SKM-1 (cell line): Measurements from ENCODE around the gene ANKRD63.
A peak's percentile ranks its signal among the peaks of the same experiment; 100 is the strongest.

ENCODE experiments used
- DNase-seq: peaks from one replicate; lab custom pipeline; 2025; ENCODE audit not compliant: unreplicated experiment; lab: John Stamatoyannopoulos, UW

Gene ANKRD63

GRCh38 chr15:40245666-40246450, 37.0 kb downstream of the ANKRD63 start:
- no peak for DNase-seq

DNA sequence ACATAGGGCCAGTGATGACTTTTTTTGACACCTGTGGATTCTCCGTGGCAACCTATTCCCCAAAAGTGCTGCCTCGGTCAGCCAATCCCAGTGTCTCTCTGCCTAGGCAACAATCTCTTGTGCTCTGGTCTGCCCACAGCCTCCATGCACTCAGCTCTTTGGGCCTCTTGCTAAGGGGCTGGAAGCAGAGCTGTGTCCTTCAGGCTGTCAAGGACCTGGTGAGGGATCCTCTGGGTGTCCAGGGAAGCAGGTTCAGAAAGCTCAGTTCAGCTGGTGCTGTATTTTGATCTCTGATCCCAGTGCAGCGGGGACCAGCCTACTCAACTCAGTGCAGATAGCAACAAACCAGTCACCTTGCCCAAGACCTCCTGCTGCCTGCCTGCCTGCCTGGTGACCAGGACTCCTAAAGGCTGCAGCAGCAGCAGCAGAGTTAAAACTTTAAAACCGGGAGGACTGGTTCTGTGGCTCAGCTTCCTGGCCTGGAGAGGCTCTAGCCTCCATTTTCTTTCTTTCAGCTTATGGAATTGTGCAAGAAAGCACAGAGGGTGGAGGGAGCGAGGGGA, 37.8 kb downstream of the ANKRD63 start:
- no peak for DNase-seq

GRCh38 chr15:40243126-40243810, 39.6 kb downstream of the ANKRD63 start:
- no peak for DNase-seq

- DNase-seq, result no peak
Observed at GRCh38 chr15:40242601-40243000, 40.3 kb downstream of the ANKRD63 start.

DNA sequence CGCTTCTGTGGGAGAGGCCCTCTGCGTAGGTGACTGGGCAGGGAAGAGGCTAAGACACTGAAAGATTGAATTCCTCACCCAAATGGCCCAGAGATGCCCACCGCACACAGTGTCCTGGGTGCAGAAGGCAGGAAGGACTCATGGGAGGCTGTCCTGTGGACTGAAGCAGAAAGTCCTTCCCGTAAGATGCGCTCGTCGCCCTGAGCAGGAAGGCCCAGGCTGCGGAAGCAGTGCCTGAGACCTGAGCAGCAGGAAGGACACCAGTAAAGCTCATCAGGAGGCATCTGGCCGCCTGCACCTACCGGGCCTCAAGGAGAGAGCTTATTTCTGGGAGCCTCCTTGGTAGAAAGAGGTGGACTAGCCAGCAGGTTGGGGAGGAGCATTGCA, 40.7 kb downstream of the ANKRD63 start:
- no peak for DNase-seq

- DNase-seq, result no peak
Observed at GRCh38 chr15:40241269-40242212, 41.3 kb downstream of the ANKRD63 start.

DNA sequence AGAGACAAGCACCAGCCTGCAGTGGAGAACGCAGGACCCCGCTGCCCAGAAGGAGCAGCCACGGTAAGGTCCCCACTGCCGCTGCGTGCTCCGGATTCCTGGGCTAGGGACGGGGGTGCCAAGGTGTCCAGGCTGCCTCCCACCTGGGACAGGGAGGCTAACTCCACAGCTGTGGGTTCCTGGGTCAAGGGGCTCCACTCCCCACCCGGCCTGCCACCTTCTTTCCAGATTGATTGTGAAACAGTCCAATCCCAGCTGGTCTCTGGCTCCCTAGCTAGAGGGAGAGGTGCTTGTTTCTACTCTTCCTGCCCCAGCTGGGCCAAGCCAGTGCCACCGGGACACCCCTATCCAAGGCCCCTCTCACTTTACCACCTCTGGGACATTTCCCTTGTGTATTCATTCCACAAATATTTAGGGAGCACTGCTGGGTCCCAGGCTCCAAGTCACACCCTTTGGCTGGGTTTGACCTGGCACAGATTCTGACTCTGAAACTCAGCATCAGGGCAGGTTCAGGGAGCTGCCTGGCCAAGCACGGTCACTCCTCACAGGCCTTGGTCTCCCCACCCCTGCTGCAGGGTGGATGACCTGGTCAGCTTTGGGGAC, 42.1 kb downstream of the ANKRD63 start:
- DNase-seq, result no peak

GRCh38 chr15:40239693-40240618, 42.9 kb downstream of the ANKRD63 start:
- no peak for DNase-seq

GRCh38 chr15:40239404-40239692, 43.5 kb downstream of the ANKRD63 start:
- DNase-seq, result no peak

DNA sequence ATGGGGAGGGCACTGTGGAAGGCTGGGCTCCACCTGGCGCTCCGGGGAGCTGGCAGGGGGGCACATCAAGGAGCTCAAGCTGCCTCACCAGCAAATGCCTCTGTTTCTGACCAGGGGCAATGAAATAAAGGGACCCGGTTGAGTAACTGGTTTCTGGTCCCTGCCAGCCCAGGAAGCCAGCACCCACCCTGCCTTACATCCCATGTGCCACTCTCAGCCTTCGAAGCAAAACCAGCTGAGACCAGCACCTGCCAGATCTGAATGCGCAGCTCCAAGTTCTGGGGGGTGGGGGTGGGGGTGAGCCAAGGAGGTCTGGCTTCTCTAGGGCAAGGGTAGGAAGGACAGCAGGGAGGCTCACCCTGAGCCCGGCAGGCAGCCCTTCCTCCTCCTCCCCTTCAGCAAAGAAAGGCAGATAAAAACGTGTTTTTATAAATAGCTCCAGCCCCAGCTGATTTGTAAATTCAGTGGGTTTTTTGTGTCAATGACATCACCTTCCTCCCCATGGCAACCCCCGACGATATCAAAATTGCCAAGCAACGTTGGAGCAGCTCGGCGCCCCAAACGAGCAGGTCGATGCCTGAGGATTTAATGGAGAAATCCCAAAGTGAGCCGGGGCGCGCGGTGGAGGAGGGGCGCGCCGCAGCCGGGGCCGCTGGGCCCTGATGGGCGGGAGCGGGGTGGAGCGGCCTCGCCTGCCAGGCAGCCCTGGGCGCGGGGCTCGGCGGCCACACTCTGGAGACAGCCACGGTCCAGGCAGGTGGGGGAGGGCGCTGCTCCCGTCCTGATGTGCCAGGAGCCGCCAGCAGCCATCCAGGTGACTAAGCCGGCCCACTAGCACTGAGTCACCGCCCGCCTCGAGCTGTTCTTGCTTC, 44.1 kb downstream of the ANKRD63 start, which contains the start of gene PAK6:
Gene PAK6 (plus strand): TSS at position 532 of the 872 bp plus-strand sequence. CDS start 25,723 bp downstream, outside the sequence.
- DNase-seq, result no peak

DNA sequence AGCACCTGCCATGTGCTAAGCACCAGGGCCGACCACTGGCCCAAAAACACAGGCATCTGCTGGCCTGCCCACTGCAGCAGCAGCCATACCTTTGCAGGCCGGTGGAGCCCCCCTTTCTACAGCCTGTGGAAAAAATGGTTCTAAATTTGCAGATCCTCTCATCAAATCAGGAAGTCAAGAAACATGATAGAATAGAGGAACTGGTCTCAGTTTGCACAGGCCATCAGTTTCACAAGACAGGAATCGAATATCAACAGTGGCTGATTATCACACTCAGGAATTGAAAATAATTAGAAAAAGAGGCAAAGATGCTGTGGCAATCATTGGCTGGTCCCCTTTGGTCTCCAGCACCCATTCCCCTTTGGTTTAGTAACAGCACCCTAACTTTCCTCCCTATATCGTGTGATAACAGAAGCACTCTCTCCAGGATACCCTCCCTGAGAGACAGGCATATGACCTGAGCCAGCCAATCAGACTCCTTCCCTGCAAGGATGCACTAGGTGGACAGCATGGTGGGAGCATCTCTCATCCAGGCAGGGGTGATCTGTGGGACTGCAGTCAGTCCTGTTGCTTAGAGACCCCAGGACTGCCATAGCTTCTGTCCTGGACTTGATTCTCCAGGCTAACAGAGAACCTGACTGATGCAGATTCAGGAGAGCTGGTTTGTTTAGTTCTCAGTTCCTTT, 47.5 kb downstream of the ANKRD63 start:
- peak; percentile 65 for DNase-seq

DNA sequence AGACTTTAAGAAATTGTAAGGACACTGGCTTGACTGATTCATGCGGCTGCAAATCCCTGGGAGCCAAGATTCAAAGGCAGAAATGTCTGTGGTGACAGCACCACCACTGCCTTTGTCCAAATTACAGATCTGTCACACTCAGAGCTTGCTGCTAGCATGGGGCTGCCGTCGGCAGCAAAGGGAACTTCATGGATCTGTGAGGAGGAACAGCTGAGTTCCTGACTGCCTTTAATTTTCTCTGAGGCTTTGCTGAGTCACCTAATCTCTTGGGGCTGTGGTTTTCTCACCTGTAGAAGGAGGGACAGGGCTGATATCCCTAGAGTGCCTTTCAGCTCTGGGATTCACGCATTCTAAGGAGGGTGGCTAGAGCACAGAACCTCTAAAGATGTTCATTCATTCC, 48.1 kb downstream of the ANKRD63 start:
- DNase-seq, result no peak

- DNase-seq, result no peak
Observed at GRCh38 chr15:40233727-40234577, 48.9 kb downstream of the ANKRD63 start.

DNA sequence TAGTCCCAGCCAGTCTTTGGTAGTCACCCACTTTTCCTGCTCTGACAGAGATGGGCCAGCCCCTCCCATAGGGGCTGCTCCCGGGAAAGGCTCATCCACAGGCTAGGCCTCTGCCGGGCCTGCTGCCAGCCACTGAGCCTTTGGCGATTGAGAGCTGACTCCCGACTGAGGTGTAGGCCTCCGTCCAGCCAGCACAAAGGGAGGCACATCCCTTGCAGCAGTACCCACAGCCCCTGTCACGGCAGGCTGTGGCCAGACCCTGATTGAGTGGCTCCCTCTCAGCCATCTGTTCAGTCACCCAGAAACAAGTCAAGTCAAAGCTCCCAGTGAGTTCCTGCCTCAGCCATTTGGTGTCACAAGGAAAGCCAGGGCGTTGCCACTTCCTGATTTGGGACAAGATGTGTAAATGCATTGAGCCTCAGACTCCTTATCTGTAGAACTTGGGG, 50.2 kb downstream of the ANKRD63 start:
- DNase-seq, result no peak
